Osteoblast (primary cell): ENCODE data around the gene NAV3. TPM values are rescaled to one million over a fixed set of nuclear protein-coding genes. Genes with fewer than 3 reads are reported as not detected.

Source experiments
- DNase-seq: peaks from one replicate; pipeline ENCODE4 v3.0.0; 2011; ENCODE audit warnings: low spot score, mixed read lengths; ENCODE audit not compliant: insufficient read length; ENCODE audit errors: missing footprints
- H2AFZ ChIP-seq: 2 replicates; pipeline ENCODE4 v1.6.0; 2011; ENCODE audit warnings: mild to moderate bottlenecking, low read length
- H3K27ac ChIP-seq: 2 replicates; pipeline ENCODE4 v1.5.1; 2011; ENCODE audit warnings: mild to moderate bottlenecking, low read depth, low read length, moderate library complexity
- H3K27me3 ChIP-seq: 2 replicates; pipeline ENCODE4 v1.6.0; 2012; ENCODE audit warnings: mild to moderate bottlenecking, control low read depth, inconsistent platforms, low read length, moderate library complexity; ENCODE audit not compliant: insufficient read depth
- H3K36me3 ChIP-seq: 2 replicates; pipeline ENCODE4 v1.5.1; 2011; ENCODE audit warnings: mild to moderate bottlenecking, low read length, control low read depth, moderate library complexity; ENCODE audit not compliant: insufficient read depth
- H3K4me1 ChIP-seq: 2 replicates; pipeline ENCODE4 v1.5.1; 2011; ENCODE audit warnings: mild to moderate bottlenecking, low read length, control low read depth, moderate library complexity; ENCODE audit not compliant: insufficient read depth
- H3K4me2 ChIP-seq: 2 replicates; pipeline ENCODE4 v1.6.0; 2011; ENCODE audit warnings: mild to moderate bottlenecking, low read length; ENCODE audit not compliant: insufficient read depth
- H3K4me3 ChIP-seq: fragments of 200-600 bp; sonication (generic); 3 replicates; pipeline ENCODE4 v1.5.1; 2012; ENCODE audit warnings: mild to moderate bottlenecking, low read length, inconsistent platforms; ENCODE audit not compliant: insufficient read depth
- H3K79me2 ChIP-seq: 2 replicates; pipeline ENCODE4 v1.6.0; 2012; ENCODE audit warnings: mild to moderate bottlenecking, low read length, control low read depth, inconsistent platforms; ENCODE audit not compliant: insufficient read depth
- H3K9me3 ChIP-seq: 2 replicates; pipeline ENCODE4 v1.5.1; 2011; ENCODE audit warnings: low read depth, low read length, control low read depth
- H4K20me1 ChIP-seq: 2 replicates; pipeline ENCODE4 v1.6.0; 2012; ENCODE audit warnings: mild to moderate bottlenecking, low read length, control low read depth; ENCODE audit not compliant: insufficient read depth
- CTCF ChIP-seq: IDR thresholded peaks from 2 replicates; pipeline ENCODE4 v1.5.1; 2011; ENCODE audit warnings: mild to moderate bottlenecking, low read depth, low read length, moderate library complexity; ENCODE audit errors: extremely low read depth
- total RNA-seq: library from RNA; depleted of rRNA; stranded (reverse); fragments of >200 nt; gene quantifications from 2 replicates; pipeline ENCODE4 v1.2.3, GENCODE V29; 2012

Gene NAV3
- total RNA-seq, 1 donor: 84.7 TPM

GRCh38 chr12:78185651-78186050 lies 355.0 kb downstream of the NAV3 start:
- peaks cover 33% of the 10 kb centered on the region for H3K4me1 ChIP-seq
- no peaks in the 10 kb centered on the region for H3K79me2 ChIP-seq
- H3K27me3 ChIP-seq: no peaks in the 10 kb centered on the region
- H3K4me2 ChIP-seq: peak overlapping the region; percentile 23
- peak overlapping the region; percentile 37 for H3K27ac ChIP-seq
- no peak for TF ChIP-seq CTCF
- H2AFZ ChIP-seq: no peak overlapping the region
- H3K36me3 ChIP-seq: peaks cover 55% of the 10 kb centered on the region
- H4K20me1 ChIP-seq: no peaks in the 10 kb centered on the region
- no peak overlapping the region for H3K4me3 ChIP-seq
- no peak for DNase-seq
- no peaks in the 10 kb centered on the region for H3K9me3 ChIP-seq

DNA sequence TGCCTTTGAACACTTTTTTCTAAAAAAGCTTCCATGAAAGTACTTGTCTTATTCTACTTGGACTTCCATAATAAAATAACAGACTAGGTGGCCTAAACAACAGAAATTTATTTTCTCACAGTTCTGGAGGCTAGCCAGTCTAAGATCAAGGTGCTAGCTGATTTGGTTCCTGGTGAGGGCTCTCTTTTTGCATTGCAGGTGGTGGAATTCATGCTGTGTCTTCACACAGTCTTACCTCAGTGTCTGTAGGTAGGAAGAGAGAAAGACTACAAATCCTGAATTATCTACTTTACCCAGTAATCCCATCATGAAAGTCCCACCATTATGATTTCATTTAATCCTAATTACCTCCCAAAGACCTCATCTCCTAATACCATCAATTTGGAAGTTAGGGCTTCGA lies 356.0 kb downstream of the NAV3 start:
- no peak for DNase-seq
- Histone ChIP-seq H3K36me3 (peaks cover 48% of the 10 kb centered on the region), H3K27ac (no peak overlapping the region), H3K9me3 (no peaks in the 10 kb centered on the region), H3K4me3 (no peak overlapping the region), H3K79me2 (no peaks in the 10 kb centered on the region), H2AFZ (no peak overlapping the region), H4K20me1 (no peaks in the 10 kb centered on the region), H3K4me2 (no peak overlapping the region), H3K27me3 (no peaks in the 10 kb centered on the region), H3K4me1 (peaks cover 40% of the 10 kb centered on the region)
- TF ChIP-seq CTCF: no peak

DNA sequence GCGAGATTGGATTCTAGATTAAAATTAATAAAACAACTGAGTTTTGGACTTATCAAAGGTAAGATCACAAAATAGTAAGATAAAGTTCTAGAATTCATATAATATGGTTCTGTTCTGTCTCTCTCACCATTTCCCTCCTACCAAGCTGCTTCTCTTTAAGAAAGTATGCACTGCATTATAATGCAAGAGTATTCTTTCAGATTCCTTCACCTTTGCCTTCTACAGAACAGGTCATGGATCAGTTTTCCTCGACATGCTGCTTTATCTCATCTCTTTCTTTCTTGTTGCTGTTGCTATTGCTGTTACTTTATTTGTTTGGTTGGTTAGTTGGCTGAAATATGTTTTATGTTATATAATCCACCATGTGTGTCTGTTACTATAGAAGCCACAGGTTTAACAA lies 357.0 kb downstream of the NAV3 start:
- no peak for TF ChIP-seq CTCF
- H3K36me3 ChIP-seq: peaks cover 40% of the 10 kb centered on the region

DNA sequence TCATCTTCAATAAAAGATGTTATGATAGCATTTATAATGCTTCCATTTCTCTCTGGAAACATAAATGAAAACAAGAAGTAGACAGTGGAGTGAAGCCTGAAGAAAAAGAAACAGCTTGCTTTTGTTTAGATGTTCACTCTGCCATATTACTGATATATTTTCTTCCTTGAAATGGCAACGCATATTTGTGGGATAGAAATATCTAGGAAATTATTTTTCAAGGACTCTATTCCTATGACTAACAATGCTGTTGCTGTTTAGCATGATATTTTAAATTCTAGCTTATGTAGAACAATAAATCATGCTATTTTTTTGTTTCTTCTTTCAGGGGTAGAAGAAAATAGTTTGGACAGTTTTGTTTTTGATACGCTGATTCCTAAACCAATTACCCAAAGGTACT lies 359.0 kb downstream of the NAV3 start:
- H3K4me1 ChIP-seq: peaks cover 54% of the 10 kb centered on the region
- H3K4me2 ChIP-seq: no peak overlapping the region
- no peak overlapping the region for H3K27ac ChIP-seq
- no peak overlapping the region for H2AFZ ChIP-seq
- no peaks in the 10 kb centered on the region for H4K20me1 ChIP-seq
- H3K79me2 ChIP-seq: no peaks in the 10 kb centered on the region
- H3K27me3 ChIP-seq: no peaks in the 10 kb centered on the region
- H3K4me3 ChIP-seq: no peak overlapping the region
- no peak for DNase-seq
- H3K36me3 ChIP-seq: peaks cover 27% of the 10 kb centered on the region
- no peak for TF ChIP-seq CTCF
- no peaks in the 10 kb centered on the region for H3K9me3 ChIP-seq

More for the DNA sequence above, 357.0 kb downstream of the NAV3 start:
- no peak for DNase-seq
- Histone ChIP-seq H4K20me1 (no peaks in the 10 kb centered on the region), H3K79me2 (no peaks in the 10 kb centered on the region), H3K4me2 (no peak overlapping the region), H3K4me1 (peaks cover 45% of the 10 kb centered on the region), H3K27me3 (no peaks in the 10 kb centered on the region), H3K27ac (no peak overlapping the region), H3K9me3 (no peaks in the 10 kb centered on the region), H2AFZ (no peak overlapping the region), H3K4me3 (no peak overlapping the region)
